ENCODE measurements around the gene EIF4G1. TPM values are rescaled to one million over a fixed set of nuclear protein-coding genes. Genes with fewer than 3 reads are reported as not detected.
A peak's percentile ranks its signal among the peaks of the same experiment; 100 is the strongest.

EIF4G1 gene
- total and polyA plus RNA-seq, 7 donors = 395 to 787 (median 628) TPM

DNA sequence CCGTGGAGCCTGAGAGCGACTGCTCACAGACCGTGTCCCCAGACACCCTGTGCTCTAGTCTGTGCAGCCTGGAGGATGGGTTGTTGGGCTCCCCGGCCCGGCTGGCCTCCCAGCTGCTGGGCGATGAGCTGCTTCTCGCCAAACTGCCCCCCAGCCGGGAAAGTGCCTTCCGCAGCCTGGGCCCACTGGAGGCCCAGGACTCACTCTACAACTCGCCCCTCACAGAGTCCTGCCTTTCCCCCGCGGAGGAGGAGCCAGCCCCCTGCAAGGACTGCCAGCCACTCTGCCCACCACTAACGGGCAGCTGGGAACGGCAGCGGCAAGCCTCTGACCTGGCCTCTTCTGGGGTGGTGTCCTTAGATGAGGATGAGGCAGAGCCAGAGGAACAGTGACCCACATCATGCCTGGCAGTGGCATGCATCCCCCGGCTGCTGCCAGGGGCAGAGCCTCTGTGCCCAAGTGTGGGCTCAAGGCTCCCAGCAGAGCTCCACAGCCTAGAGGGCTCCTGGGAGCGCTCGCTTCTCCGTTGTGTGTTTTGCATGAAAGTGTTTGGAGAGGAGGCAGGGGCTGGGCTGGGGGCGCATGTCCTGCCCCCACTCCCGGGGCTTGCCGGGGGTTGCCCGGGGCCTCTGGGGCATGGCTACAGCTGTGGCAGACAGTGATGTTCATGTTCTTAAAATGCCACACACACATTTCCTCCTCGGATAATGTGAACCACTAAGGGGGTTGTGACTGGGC is 30.3 kb downstream of the EIF4G1 start:
- H3K9me3 ChIP-seq = no peaks in the 10 kb centered on the region
- TF ChIP-seq, protein P1, sequence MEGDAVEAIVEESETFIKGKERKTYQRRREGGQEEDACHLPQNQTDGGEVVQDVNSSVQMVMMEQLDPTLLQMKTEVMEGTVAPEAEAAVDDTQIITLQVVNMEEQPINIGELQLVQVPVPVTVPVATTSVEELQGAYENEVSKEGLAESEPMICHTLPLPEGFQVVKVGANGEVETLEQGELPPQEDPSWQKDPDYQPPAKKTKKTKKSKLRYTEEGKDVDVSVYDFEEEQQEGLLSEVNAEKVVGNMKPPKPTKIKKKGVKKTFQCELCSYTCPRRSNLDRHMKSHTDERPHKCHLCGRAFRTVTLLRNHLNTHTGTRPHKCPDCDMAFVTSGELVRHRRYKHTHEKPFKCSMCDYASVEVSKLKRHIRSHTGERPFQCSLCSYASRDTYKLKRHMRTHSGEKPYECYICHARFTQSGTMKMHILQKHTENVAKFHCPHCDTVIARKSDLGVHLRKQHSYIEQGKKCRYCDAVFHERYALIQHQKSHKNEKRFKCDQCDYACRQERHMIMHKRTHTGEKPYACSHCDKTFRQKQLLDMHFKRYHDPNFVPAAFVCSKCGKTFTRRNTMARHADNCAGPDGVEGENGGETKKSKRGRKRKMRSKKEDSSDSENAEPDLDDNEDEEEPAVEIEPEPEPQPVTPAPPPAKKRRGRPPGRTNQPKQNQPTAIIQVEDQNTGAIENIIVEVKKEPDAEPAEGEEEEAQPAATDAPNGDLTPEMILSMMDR (IDR thresholded peaks at IDR 0.05) = no peak
- DNase-seq (peak in 1 of 2 donors; percentile 39), ATAC-seq (no peak)
- H3K36me3 ChIP-seq (ENCODE audit: insufficient read depth in 1 of 2, low read depth in 1 of 2) = peaks cover 2 to 33% of the 10 kb centered on the region in 2 donors
- H3K4me1 ChIP-seq = peaks cover 14% of the 10 kb centered on the region
- H3K27me3 ChIP-seq (ENCODE audit: insufficient read depth in 3 of 3, low read length in 2 of 3) = no peaks in the 10 kb centered on the region
- H3K27ac ChIP-seq = no peak overlapping the region
- H3K4me3 ChIP-seq = no peak overlapping the region
- WGBS, 3 donors = 66 to 80% (median 72%) methylated on average over 24 of the region's 24 CpGs
- intact Hi-C loops (cut with DNase I) = loop anchor here in 1 of 2 donors (5.0 kb wide), 1 partner anchor 42 kb away; no protein-coding TSS in a partner anchor

DNA sequence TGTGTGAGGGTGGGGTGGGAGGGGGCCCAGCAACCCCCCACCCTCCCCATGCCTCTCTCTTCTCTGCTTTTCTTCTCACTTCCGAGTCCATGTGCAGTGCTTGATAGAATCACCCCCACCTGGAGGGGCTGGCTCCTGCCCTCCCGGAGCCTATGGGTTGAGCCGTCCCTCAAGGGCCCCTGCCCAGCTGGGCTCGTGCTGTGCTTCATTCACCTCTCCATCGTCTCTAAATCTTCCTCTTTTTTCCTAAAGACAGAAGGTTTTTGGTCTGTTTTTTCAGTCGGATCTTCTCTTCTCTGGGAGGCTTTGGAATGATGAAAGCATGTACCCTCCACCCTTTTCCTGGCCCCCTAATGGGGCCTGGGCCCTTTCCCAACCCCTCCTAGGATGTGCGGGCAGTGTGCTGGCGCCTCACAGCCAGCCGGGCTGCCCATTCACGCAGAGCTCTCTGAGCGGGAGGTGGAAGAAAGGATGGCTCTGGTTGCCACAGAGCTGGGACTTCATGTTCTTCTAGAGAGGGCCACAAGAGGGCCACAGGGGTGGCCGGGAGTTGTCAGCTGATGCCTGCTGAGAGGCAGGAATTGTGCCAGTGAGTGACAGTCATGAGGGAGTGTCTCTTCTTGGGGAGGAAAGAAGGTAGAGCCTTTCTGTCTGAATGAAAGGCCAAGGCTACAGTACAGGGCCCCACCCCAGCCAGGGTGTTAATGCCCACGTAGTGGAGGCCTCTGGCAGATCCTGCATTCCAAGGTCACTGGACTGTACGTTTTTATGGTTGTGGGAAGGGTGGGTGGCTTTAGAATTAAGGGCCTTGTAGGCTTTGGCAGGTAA is 31.1 kb downstream of the EIF4G1 start:
- ATAC-seq = peak; percentile 92 to 97 (median 95)
- DNase-seq = peak; percentile 76 to 91
- Histone ChIP-seq H3K36me3 (ENCODE audit: insufficient read depth in 1 of 2, low read depth in 1 of 2) (peaks cover 2 to 33% of the 10 kb centered on the region in 2 donors), H3K9me3 (no peaks in the 10 kb centered on the region), H3K4me3 (no peak overlapping the region), H3K27me3 (ENCODE audit: insufficient read depth in 3 of 3, low read length in 2 of 3) (no peaks in the 10 kb centered on the region), H3K27ac (peak overlapping the region; percentile 56), H3K4me1 (peaks cover 11% of the 10 kb centered on the region)
- intact Hi-C loops (cut with DNase I) = no loop called here
- 33 to 46% (median 37%) methylated on average over 14 of the region's 14 CpGs for WGBS, 3 donors
- TF ChIP-seq, protein P1 (IDR thresholded peaks at IDR 0.05) = peak; percentile 58

DNA sequence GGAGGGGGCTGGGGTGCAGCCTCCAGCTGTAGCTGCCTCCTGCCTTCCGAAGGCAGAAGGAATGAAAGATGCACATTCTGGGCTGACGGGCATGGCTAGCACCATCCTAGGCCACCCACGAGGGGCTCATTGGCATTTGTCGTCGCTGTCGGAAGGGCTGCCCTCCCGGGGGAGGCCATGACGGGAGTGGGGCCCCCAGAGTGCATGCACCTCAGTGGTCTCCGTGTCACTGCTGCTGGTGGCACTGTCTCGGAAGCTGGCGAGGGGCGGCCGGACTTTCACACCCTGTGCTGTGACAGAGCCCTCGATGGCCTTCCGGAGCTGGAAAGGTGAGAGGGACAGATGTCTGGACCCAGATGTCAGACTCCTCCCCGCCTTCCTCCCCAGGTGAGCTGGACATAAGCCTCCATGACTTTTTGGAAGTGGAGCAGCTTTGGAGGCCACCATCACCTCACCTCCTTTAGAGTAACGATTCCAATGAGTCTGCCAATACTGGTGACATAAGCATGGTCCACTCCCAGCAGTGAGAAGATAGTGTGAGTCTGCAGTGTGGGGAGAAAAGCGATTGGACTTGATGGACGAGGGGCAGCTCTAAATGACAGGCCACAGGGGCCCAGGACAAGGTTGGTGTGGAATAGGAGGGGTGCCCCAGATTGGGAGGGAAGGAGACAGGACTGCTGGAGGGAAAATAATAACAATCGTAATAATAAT is 32.2 kb downstream of the EIF4G1 start:
- ATAC-seq (no peak), DNase-seq (no peak)
- whole genome bisulfite sequencing, 3 donors = 85 to 91% (median 90%) methylated on average over 20 of the region's 20 CpGs
- H3K4me1 ChIP-seq = peaks cover 11% of the 10 kb centered on the region
- intact Hi-C loops (cut with DNase I) = no loop called here
- peak overlapping the region; percentile 56 for H3K27ac ChIP-seq
- no peaks in the 10 kb centered on the region for H3K9me3 ChIP-seq
- H3K36me3 ChIP-seq (ENCODE audit: insufficient read depth in 1 of 2, low read depth in 1 of 2) = peaks cover 2 to 32% of the 10 kb centered on the region in 2 donors
- TF ChIP-seq, protein P1 (IDR thresholded peaks at IDR 0.05) = no peak
- H3K27me3 ChIP-seq (ENCODE audit: insufficient read depth in 3 of 3, low read length in 2 of 3) = no peaks in the 10 kb centered on the region
- H3K4me3 ChIP-seq = no peak overlapping the region

DNA sequence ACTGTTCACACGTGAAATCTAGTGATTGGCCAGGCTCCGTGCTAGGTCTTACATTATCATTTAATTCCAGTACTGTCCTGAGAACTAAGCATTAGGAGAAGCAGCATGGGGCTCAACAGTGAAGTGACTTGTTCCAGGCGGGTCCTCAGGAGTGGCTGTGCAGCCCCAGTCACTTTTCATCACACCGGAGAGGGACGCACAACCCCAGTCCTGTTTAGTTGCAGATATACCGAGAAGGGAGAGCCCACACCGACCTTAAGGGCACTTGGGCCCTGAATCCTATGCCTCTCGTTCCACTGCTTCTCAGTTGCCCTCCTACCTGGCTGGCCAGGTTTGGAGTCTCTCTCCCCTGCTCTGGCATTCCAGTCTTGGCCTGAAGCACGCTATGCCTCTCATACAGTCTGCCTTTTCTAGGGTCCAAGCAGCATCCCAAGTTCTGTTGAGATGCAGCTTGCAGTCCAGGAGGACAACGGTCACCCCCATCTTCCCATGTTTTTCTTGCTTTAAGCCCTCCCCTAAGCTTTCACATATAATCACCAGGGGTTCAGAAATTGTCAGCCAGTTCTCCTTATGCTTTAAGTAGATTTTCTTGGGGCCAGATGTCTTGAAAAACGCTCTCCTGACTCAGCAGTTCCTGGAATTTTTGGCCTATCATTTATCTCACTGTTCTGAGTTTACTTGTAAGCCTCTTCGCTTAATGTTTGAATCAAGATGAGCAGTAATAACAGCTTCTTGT is 33.1 kb downstream of the EIF4G1 start:
- TF ChIP-seq, protein P1 (IDR thresholded peaks at IDR 0.05) = no peak
- DNase-seq (no peak), ATAC-seq (no peak)
- Histone ChIP-seq H3K27ac (no peak overlapping the region), H3K36me3 (ENCODE audit: insufficient read depth in 1 of 2, low read depth in 1 of 2) (peaks cover 2 to 23% of the 10 kb centered on the region in 2 donors), H3K27me3 (ENCODE audit: insufficient read depth in 3 of 3, low read length in 2 of 3) (no peaks in the 10 kb centered on the region), H3K9me3 (no peaks in the 10 kb centered on the region), H3K4me3 (no peak overlapping the region), H3K4me1 (peaks cover 11% of the 10 kb centered on the region)
- 66 to 75% (median 71%) methylated on average over 12 of the region's 12 CpGs for WGBS, 3 donors
- intact Hi-C loops (cut with DNase I) = no loop called here
